Hepatocyte (in vitro differentiated cells): ENCODE data around the gene RUSC1. TPM values are rescaled to one million over a fixed set of nuclear protein-coding genes. Genes with fewer than 3 reads are reported as not detected.
A peak's percentile ranks its signal among the peaks of the same experiment; 100 is the strongest.

Source experiments
- DNase-seq: peaks from one replicate; pipeline ENCODE4 v3.0.0-alpha.2; 2016; ENCODE audit warnings: low spot score
- H2AFZ ChIP-seq: fragments of 200-600 bp; sonication (generic); 2 replicates; pipeline ENCODE4 v1.6.0; 2016; ENCODE audit warnings: antibody characterized with exemption, mild to moderate bottlenecking
- H3K27ac ChIP-seq: fragments of 200-600 bp; sonication (generic); 2 replicates; pipeline ENCODE4 v1.5.1; 2016; ENCODE audit warnings: mild to moderate bottlenecking
- H3K27me3 ChIP-seq: fragments of 200-600 bp; sonication (generic); 2 replicates; pipeline ENCODE4 v1.6.1; 2016
- H3K36me3 ChIP-seq: fragments of 200-600 bp; sonication (generic); replicated peaks from 2 replicates; pipeline ENCODE4 v1.5.1; 2016; ENCODE audit warnings: low read depth; ENCODE audit not compliant: insufficient read depth
- H3K4me1 ChIP-seq: fragments of 200-600 bp; sonication (generic); 2 replicates; pipeline ENCODE4 v1.5.1; 2016; ENCODE audit warnings: mild to moderate bottlenecking, moderate library complexity; ENCODE audit not compliant: insufficient read depth
- H3K4me2 ChIP-seq: fragments of 200-600 bp; sonication (generic); 2 replicates; pipeline ENCODE4 v1.6.0; 2016
- H3K4me3 ChIP-seq: fragments of 200-600 bp; sonication (generic); 2 replicates; pipeline ENCODE4 v1.5.1; 2016; ENCODE audit warnings: mild to moderate bottlenecking
- H3K79me2 ChIP-seq: fragments of 200-600 bp; sonication (generic); 2 replicates; pipeline ENCODE4 v1.6.0; 2017; ENCODE audit warnings: mild to moderate bottlenecking
- H3K9me2 ChIP-seq: fragments of 200-600 bp; sonication (generic); replicated peaks from 2 replicates; pipeline ENCODE4 v1.6.0; 2017; ENCODE audit warnings: mild to moderate bottlenecking; ENCODE audit not compliant: insufficient read depth
- H3K9me3 ChIP-seq: fragments of 200-600 bp; sonication (generic); 2 replicates; pipeline ENCODE4 v1.5.1; 2016; ENCODE audit warnings: low read depth, mild to moderate bottlenecking
- H4K20me1 ChIP-seq: fragments of 200-600 bp; sonication (generic); 2 replicates; pipeline ENCODE4 v1.6.0; 2016; ENCODE audit warnings: mild to moderate bottlenecking; ENCODE audit not compliant: insufficient read depth, poor library complexity, severe bottlenecking
- CTCF ChIP-seq: fragments of 200-600 bp; sonication (generic); IDR thresholded peaks from 2 replicates; pipeline ENCODE4 v1.5.1; 2016; ENCODE audit warnings: antibody characterized with exemption, mild to moderate bottlenecking; ENCODE audit not compliant: poor library complexity
- EZH2 ChIP-seq: fragments of 200-600 bp; sonication (generic); IDR thresholded peaks from 2 replicates; pipeline ENCODE4 v1.6.1; 2016; ENCODE audit warnings: antibody characterized with exemption, mild to moderate bottlenecking, borderline replicate concordance
- EZH2phosphoT487 ChIP-seq: fragments of 200-600 bp; sonication (generic); IDR thresholded peaks from one replicate; pipeline ENCODE4 v1.6.1; 2018; ENCODE audit warnings: antibody characterized with exemption, mild to moderate bottlenecking, low read depth, moderate library complexity; ENCODE audit not compliant: unreplicated experiment, severe bottlenecking
- WGBS: methylation state at CpG from one replicate; pipeline ENCODE4 v1.1.6; 2016; ENCODE audit warnings: low lambda C conversion rate; ENCODE audit errors: missing lambda C conversion rate; 5-methylcytosine and 5-hydroxymethylcytosine counted together
- polyA plus RNA-seq: library from polyadenylated mRNA; unstranded; fragments of >200 nt; fragmentation: Nextera tagmentation; extraction: Ambion mirVana; gene quantifications from 2 replicates; pipeline ENCODE4 v1.2.1, GENCODE V29; 2016
- total RNA-seq: library from RNA; depleted of rRNA; stranded (reverse); fragments of >200 nt; gene quantifications from 2 replicates; pipeline ENCODE4 v1.2.3, GENCODE V29; 2014

The RUSC1 gene
- total and polyA plus RNA-seq, 2 experiments from 2014 or later: 22.3 to 48.4 TPM

- no peak overlapping the region for H3K4me3 ChIP-seq
These were observed 26.0 kb upstream of the RUSC1 start for GRCh38 chr1:155294520-155295182.

GRCh38 chr1:155295183-155295941, 25.3 kb upstream of the RUSC1 start:
- no peak for DNase-seq
- Histone ChIP-seq H3K9me3 (no peaks in the 10 kb centered on the region), H3K27ac (no peak overlapping the region), H3K36me3 (no peaks in the 10 kb centered on the region), H3K4me2 (peak overlapping the region; percentile 68), H3K9me2 (no peaks in the 10 kb centered on the region), H3K79me2 (no peaks in the 10 kb centered on the region), H3K4me3 (no peak overlapping the region), H2AFZ (no peak overlapping the region), H4K20me1 (no peaks in the 10 kb centered on the region), H3K27me3 (peaks cover 45% of the 10 kb centered on the region), H3K4me1 (no peaks in the 10 kb centered on the region)
- TF ChIP-seq EZH2phosphoT487 (no peak), CTCF (no peak), EZH2 (peak; percentile 51)
- WGBS: 9% methylated on average over 46 of the region's 47 CpGs

More at GRCh38 chr1:155294520-155295182, 26.0 kb upstream of the RUSC1 start:
- peak overlapping the region; percentile 68 for H3K4me2 ChIP-seq
- H3K4me1 ChIP-seq: no peaks in the 10 kb centered on the region
- H3K79me2 ChIP-seq: no peaks in the 10 kb centered on the region
- H3K9me2 ChIP-seq: no peaks in the 10 kb centered on the region
- no peak overlapping the region for H2AFZ ChIP-seq
- no peaks in the 10 kb centered on the region for H3K9me3 ChIP-seq
- H4K20me1 ChIP-seq: no peaks in the 10 kb centered on the region
- TF ChIP-seq EZH2 (no peak), CTCF (no peak), EZH2phosphoT487 (no peak)
- H3K27ac ChIP-seq: no peak overlapping the region
- H3K27me3 ChIP-seq: peaks cover 45% of the 10 kb centered on the region
- no peaks in the 10 kb centered on the region for H3K36me3 ChIP-seq
- 44% methylated on average over 46 of the region's 46 CpGs for WGBS
- no peak for DNase-seq

GRCh38 chr1:155295942-155296267, 24.8 kb upstream of the RUSC1 start:
- Histone ChIP-seq H3K9me3 (no peaks in the 10 kb centered on the region), H2AFZ (no peak overlapping the region), H3K4me2 (no peak overlapping the region), H3K27ac (no peak overlapping the region), H3K9me2 (no peaks in the 10 kb centered on the region), H3K4me3 (no peak overlapping the region), H3K79me2 (no peaks in the 10 kb centered on the region), H3K4me1 (peaks cover under 1% of the 10 kb centered on the region), H4K20me1 (no peaks in the 10 kb centered on the region), H3K27me3 (peaks cover 45% of the 10 kb centered on the region), H3K36me3 (no peaks in the 10 kb centered on the region)
- DNase-seq: no peak
- TF ChIP-seq CTCF: no peak
- no peak for TF ChIP-seq EZH2
- no peak for TF ChIP-seq EZH2phosphoT487
- 82% methylated on average over 7 of the region's 7 CpGs for WGBS
